HG02642 (cell line): ENCODE results near the gene DOCK7.
"Not testable (repeated sequence)": the region's sequence is repeated elsewhere in the genome, so short reads cannot be mapped to it uniquely, and the experiment has no call there.

Experiments
- ATAC-seq: cut with Tn5 transposase; IDR thresholded peaks from one replicate; pipeline ENCODE4 v1.9.1; 2021; ENCODE audit warnings: mild to moderate bottlenecking; ENCODE audit not compliant: unreplicated experiment, poor library complexity

Gene DOCK7

DNA sequence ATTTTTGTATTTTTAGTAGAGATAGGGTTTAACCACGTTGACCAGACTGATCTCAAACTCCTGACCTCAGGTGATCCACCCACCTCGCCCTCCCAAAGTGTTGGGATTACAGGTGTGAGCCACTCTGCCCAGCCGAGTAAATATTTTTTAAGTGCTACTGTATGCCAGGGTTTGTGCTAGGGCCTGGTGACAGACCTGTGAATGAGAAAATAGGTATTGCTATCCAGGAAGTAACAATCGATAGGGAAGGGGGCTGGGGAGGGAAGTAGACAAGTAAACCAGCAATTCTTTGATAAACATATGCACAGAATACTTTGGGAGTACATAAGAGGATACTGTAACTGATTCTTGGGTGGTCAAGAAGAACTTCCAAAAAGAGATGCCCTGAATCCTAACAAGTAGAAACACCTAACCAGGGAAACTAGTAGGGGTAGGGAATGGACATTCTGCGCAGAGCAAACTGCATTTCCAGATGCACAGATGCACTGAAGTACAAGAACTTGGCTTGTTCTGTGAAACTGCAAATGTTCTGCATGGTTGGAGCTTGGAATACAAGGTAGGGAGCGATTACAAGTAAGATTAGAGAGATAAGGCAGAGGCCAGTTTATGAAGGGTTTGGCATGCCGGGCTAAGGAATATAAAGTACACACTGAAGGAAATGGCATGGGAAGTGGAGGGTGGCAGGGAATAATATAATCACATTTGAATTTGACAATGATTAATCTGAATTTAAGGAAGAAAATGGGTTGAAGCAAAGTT lies 19.0 kb upstream of the DOCK7 start:
- no peak for ATAC-seq

DNA sequence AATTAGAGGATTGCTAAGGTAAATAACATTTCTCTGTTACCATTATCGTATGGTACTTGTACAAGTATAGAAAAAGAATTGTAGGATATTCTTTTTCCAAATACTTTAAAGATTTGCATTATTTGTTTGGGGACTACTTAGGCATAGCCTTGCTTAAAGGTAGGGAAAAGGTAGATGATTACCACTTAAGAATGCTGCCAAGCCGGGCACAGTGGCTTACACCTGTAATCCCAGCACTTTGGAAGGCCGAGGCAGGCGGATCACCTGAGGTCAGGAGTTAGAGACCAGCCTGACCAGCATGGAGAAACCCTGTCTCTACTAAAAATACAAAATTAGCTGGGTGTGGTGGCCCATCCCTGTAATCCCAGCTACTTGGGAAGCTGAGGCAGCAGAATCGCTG lies 10.0 kb upstream of the DOCK7 start:
- not testable (repeated sequence) for ATAC-seq

DNA sequence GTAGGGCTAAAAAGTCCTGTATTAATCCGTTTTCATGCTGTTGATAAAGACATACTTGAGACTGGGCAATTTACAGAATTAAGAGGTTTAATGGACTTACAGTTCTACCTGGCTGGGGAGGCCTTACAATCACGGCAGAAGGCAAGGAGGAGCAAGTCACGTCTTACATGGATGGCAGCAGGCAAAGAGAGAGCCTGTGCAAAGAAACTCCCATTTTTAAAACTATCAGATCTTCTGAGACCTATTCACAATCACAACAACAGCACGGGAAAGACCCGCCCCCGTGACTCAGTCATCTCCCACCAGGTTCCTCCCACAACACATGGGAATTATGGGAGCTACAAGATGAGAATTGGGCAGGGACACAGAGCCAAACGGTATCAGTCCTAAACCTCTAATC lies 6.3 kb upstream of the DOCK7 start:
- not testable (repeated sequence) for ATAC-seq

DNA sequence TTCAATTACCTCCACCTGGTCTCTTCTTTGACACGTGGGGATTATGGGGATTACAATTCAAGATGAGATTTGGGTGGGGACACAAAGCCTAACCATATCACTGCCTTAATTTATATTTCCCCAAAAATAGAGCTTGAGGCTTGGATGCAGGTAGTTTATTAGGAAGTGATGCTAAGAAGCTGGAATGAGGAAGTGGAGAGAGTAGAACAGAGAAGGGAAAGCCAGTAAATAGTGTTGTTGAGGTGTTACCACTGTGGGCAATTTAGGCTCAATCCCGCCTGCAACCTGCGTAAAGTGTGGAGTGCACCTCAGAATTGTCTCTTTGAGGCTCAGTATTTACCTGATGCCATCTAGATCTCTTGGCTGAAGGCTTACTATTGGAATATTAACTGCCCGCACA lies 4.9 kb upstream of the DOCK7 start:
- no peak for ATAC-seq

DNA sequence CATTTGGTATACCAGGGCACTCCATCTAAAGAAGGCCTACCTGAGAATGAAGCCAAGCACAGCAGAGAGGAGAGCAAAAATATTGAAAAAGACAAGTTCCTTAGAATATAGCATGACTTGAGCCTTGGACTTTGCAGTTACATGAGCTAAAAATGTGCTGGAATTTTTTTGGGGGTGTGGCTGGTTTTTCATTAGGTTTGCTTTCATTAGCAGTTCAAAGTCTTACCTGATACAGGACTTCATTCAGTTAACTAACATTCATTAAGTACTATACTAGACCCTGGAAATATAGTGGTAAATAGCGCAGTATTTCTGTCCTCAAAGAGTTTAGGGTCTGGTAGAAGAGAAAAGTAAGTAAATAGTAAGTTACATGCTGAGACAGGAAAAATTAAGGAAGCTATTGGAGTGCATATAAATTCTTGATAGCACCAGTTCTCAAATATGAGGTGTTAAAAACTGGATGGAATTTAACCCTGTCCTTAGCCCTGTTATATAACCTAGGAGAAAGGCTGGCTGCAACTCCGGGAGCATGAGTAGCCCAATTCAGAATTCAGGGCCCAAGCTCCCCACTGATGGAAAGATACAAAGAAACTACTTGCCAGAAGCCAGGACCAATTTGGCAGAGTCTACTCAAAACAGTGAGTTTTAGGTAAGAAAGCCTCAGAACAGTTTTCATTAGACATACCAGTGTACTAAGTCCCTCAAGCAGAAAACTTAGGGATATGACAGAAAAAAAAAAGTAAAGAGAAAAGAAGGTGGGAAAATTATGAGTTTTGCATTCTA lies 3.1 kb upstream of the DOCK7 start:
- ATAC-seq = no peak

DNA sequence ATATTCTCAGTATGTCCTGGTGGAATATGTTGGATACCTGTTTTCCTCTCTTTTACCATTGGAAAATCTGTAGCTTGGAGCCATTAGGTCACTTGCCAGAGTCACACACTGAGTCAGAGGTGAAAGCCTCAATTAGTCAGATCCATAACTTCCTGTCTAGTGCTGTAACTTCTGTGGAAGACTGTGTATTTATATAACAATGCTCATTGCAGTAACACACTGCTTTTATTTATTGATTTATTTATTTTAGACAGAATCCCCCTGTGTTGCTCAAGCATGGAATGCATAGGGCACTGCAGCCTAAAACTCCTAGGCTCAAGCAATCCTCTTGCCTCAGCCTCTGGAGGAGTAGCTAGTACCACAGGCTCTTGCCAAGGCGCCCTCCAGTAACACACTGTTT lies 1.3 kb upstream of the DOCK7 start:
- no peak for ATAC-seq

DNA sequence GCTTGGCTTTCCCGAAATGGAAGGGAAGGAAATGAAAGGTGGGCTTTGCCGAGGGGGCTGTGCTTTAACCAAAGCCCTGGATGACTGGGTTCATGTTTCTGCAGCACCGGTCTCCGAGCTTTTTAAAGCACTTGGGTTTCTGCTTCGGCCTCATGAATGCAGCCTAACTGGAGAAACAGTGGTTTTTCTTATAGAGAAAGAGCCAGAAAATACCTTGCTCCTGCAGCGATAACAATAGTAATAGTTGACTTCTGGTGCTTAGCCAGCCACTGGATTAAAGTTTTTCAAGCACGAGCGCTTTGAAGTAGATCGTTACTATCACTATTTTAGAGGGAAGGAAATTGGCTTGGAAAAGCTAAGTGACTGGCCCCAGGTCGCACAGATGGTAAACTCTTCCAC lies 500 bp upstream of the DOCK7 start:
- ATAC-seq = no peak

DNA sequence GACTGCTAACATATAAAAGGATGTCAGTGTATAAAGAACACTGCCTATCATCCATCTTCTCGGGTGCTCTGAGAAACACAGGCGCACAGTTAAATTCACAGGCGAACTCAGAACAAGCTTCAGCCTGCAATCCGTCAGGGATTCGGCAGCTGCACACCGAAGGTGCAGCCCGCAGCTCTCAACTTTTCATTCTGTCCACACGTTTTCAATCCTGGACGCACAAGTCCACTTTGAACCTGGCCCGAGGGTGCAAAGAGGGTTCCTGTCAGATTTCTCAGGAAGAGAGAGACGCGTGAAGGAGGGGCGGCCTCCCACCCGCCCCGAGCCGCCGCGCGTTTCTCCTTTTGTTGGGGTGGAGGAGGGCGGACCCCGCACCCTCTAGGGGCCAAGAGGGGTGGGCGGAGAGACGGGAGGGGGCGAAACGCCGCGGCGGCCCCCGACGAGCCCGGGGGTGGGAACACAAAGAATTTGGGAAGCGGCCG lies 724 bp downstream of the DOCK7 start:
- ATAC-seq = peak; percentile 37

DNA sequence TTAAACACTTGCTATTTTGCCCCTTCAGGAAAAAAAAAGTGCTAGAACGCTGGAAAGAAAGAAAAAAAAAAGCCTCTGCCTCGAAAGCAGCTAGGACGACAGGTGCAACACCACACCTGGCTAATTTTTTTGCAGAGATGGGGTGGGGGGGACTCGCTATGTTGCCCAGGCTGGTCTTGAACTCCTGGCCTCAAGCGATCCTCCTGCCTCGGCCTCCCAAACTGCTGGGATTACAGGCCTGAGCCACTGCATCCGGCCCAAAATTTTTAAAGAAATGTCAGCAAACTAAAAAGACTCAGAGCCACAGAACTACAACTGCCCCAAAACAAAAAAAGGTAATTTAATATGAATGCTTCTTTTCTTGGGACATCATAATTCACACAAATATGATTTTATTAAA lies 1.4 kb downstream of the DOCK7 start:
- no peak for ATAC-seq

DNA sequence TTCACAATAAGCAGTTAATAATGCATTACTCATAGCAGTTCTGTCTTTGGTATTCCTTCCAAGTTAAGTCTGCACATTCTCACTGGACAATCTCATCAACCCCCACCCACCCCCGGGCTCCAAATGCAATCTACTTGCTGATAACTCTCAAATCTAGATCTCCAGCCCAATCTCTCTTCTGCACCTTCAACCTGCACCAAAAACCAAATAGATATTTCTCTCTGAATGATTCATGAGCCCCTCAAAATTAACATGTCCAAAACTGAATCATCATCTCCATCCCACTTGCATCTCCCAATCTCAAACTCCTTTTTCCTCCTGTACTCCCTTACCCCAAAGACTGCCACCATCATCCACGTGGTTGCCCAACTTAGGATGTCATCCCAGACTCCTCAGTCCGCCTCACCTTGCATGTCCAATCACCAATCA lies 2.7 kb downstream of the DOCK7 start:
- ATAC-seq = no peak

DNA sequence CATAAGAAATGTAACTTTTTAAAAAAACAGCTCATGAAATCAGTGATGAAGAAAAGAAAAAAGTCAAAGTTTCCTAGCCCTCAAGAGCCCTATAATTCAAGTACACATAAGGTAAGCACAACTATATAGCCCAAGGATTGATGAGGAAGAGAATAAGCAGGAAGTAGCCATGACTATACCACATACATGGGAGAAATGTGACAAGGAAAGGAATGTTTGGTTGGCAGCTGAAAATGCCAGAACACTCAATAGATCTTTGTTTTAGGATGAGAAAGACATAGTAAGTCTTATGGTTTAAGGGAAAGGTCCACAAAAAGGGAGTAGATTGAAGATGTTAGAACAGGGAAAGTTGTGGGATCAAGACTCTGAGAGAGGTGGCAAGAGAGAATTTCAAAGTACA lies 5.7 kb downstream of the DOCK7 start:
- ATAC-seq = no peak

DNA sequence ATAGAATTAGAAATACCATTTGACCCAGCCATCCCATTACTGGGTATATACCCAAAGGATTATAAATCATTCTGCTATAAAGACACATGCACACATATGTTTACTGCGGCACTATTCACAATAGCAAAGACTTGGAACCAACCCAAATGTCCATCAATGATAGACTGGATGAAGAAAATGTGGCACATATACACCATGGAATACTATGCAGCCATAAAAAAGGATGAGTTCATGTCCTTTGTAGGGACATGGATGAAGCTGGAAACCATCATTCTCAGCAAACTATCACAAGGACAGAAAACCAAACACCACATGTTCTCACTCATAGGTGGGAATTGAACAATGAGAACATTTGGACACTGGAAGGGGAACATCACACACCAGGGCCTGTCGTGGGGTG lies 7.2 kb downstream of the DOCK7 start:
- ATAC-seq = not testable (repeated sequence)

DNA sequence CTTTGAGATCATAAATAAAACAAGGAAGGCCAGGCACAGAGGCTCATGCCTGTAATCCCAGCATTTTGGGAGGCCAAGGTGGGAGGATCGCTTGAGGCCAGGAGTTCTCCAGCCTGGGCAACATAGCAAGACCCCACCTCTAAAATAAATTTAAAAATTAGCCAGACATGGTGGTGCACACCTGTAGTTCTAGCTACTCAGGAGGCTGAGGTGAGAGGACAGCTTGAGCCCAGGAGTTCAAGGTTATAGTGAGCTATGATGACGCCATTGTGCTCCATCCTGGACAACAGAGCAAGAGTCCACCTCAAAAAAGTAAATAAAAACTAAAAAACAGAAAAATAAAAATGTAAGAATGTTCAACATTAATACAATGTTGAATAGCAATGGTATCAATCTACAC lies 10.4 kb downstream of the DOCK7 start:
- ATAC-seq = not testable (repeated sequence)

DNA sequence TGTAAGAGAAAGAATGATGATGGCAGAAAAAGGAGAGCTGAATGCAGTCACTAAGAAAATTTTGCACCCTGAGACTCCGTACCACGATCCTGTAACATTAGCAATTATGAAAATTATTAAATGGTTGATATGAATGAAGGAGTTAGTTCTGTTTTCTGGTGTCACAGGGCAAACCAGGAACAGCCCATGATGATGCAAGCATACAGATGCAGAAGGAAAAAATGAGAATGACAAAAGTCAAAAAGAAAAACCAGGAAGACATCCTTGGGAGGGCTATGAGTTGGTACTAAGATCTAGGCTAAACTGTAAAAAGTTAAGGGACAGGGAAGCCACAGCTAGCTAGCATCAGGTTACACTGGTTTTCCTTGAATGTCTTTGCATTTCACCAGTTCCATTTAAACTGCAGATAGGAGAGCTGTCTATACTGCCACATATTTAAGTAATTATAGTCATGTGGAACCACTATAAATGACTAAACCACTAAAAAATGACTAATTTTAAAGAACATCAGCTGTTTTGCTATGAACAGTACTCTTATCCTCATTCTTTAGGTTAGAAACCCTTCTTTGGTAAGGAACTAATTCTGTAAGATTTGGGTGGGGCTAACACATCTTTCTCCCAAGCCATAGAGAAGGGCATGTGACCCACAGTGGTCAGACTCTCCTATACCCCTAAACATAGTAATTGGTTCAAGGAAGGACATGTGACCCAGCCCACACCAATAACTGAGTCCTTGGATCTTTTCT lies 11.4 kb downstream of the DOCK7 start:
- no peak for ATAC-seq

DNA sequence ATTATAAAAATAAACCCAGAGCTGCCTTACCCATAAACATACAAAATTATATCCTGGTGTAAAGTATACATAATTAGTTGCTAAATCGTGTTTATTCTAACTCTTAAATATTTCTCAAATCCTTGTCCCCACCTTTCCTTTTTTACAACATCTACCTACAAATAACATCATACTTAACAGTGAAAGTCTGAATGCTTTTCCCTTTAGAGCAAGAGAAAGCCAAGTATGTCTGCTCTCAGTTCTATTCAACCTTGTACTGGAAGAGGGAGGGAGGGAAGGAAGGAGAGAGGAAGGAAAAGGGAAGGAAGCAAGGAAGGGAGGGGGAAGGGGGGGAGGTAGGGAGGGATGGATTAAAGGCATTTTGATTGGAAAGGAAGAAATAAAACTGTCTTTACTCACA lies 14.6 kb downstream of the DOCK7 start:
- no peak for ATAC-seq

DNA sequence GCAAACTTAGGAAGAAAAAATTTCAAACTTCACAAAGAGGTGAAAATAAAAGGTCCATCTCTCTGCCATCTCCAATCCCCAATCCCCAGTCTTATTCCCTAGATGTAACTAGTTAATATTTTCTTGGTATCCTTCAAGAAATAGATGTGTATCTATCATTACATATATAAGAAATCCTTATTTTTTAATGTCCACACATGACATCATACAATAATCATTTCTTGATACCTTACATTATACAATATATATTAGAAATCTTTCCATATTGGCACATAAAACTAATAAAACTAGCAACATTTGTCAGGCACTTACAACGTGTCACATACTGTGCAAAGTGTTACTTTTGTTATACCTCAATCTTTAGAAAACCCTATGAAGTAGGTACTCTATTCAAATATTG lies 16.2 kb downstream of the DOCK7 start:
- no peak for ATAC-seq

DNA sequence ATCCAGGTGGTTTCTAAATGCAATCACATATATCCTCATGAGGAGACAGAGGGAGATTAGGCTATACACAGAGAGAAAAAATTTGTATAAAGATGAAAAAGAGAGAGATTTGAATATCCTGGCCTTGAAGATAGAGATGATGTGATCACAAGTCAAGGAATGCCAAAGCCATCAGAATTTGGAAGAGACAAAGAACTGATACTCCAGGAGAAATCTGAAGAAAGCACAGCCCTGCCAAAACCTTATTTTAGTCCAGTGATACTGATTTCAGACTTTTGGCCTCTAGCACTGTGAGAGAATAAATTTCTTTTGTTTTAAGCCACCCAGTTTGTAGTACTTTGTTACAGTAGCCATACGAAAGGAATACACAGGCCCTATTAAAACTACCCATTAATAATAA lies 33.4 kb downstream of the DOCK7 start:
- no peak for ATAC-seq

DNA sequence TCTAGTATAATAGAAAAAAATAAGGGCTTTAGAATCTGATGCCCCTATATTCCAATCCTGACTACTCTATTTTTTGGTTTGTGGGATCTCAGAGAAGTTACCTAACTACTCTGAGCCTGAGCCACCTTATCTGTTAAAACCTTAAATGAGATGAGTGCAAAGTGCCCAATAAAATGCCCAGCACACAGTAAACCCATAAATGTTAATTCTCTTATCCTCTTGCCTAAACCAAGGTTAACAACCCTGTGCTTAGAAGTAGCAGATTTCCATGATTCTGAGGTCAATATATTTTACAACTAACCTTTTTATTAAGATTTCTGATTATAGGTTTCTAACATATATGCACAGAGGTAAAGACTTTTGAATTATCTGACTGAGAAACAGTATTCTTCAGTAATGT lies 35.8 kb downstream of the DOCK7 start:
- ATAC-seq = no peak

DNA sequence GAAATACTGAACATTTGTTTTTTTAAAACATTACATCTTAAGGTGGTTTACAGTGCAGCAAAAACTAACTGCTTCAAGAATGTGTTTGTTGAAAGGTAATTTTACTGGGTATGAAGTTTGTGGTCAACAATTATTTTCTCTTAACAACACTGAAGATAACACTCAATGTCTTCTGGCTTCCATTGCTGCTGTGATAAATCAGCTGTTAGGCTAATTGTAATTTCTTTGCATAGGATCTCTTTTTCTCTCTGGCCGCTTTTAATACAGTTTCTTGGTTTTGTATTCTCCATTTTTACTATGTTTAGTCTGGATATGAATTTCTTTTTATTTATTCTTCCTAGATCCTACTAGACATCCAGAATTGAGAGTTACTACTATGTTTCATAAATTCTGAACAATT lies 44.9 kb downstream of the DOCK7 start:
- ATAC-seq = no peak

DNA sequence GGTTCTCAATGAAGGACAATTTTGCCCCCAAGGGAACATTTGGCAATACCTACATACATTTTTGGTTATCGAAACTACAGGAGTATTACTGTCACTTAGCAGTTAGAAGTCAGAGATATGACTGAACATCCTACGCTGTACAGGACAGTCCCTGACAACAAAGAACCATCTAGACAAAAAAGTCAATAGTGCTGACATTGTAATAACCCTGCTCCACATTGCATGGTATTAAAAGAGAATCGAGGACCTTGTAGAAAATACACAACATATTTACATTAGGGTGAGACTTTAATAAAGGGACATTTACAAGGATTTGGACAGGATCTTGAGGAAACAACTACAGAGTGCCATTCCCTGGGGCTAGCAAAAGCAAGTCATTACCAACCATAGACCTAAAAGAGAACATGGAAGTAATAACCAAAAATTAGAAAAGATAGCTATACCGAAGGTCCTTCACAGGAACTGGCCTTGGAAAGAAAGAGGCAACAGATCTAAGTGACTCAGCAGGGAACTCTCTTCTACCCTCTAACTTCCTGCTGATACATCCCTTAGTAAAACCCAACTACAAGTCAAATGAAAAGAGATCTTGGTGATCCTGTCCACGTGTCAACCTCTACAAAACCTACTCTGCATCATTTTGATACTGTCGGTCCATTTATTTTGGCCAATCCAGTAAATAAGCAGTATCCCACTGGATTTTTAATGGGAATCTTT lies 50.6 kb downstream of the DOCK7 start:
- no peak for ATAC-seq
